ENCODE results near the gene NPAS2.

DNA sequence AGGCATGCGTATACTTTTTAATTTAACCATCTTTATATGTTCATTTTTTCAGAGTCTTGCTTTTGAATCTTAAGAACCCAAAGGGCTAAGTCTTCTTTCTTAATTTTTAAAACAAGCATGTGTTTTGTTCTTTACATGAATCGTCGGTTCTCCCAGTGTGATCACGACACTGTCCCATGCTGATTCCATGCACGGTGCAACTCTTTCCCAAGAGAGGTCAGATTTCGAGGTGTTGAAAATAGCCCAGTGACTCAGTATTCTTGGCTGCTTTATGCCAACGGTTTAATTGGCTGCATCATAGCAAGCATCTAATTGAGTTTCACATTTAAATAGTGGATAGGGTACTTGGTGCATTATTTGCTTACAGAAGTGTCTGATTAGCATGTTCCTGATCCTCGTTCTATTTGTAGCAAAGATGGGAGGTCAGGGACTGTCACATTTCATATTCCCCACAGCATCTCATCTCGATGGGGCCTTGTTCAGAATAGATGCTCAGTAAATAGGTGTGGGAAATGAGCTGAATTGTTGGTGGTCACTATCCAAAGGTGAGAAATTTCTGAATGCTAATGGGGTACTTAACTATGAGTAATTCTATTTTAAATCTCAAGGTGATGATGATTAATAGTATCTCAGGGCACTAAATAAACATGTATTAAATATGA, 2.8 kb downstream of the NPAS2 start:
- TF ChIP-seq, protein P1, sequence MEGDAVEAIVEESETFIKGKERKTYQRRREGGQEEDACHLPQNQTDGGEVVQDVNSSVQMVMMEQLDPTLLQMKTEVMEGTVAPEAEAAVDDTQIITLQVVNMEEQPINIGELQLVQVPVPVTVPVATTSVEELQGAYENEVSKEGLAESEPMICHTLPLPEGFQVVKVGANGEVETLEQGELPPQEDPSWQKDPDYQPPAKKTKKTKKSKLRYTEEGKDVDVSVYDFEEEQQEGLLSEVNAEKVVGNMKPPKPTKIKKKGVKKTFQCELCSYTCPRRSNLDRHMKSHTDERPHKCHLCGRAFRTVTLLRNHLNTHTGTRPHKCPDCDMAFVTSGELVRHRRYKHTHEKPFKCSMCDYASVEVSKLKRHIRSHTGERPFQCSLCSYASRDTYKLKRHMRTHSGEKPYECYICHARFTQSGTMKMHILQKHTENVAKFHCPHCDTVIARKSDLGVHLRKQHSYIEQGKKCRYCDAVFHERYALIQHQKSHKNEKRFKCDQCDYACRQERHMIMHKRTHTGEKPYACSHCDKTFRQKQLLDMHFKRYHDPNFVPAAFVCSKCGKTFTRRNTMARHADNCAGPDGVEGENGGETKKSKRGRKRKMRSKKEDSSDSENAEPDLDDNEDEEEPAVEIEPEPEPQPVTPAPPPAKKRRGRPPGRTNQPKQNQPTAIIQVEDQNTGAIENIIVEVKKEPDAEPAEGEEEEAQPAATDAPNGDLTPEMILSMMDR (IDR thresholded peaks at IDR 0.05): no peak
- no peak for TF ChIP-seq POLR2A (IDR thresholded peaks at IDR 0.05; ENCODE audit: low read depth)

Data from esophagus muscularis mucosa (tissue), 3 donors.